Measurements from ENCODE around the gene GPC6. TPM values are rescaled to one million over a fixed set of nuclear protein-coding genes. Genes with fewer than 3 reads are reported as not detected.

The GPC6 gene
- total and polyA plus RNA-seq, 10 donors: 0.22 to 9.3 (median 4.5) TPM

- Histone ChIP-seq H3K27me3 (replicated peaks in 1 of 7) (no peaks in the 10 kb centered on the region), H3K27ac (no peak overlapping the region), H3K4me1 (no peaks in the 10 kb centered on the region), H3K9me3 (no peaks in the 10 kb centered on the region), H3K4me3 (no peak overlapping the region), H3K36me3 (no peaks in the 10 kb centered on the region)
- intact Hi-C loops (cut with DNase I; ENCODE audit: low total_unique reads): no loop called here
- no peak for DNase-seq
- 63 to 84% (median 77%) methylated on average over 3 of the region's 3 CpGs for WGBS, 5 donors
- no peak for TF ChIP-seq POLR2AphosphoS5 (IDR thresholded peaks at IDR 0.05)
- no peak for TF ChIP-seq CTCF (IDR thresholded peaks at IDR 0.05 in 8 of 11, conservative IDR thresholded peaks at IDR 0.05 in 3 of 11)
- TF ChIP-seq POLR2A (IDR thresholded peaks at IDR 0.05): no peak
Measured at GRCh38 chr13:93903909-93904308, 677.3 kb downstream of the GPC6 start.

GRCh38 chr13:93915269-93915809 lies 688.7 kb downstream of the GPC6 start:
- 60 to 81% (median 65%) methylated on average over 1 of the region's 1 CpG for WGBS, 5 donors
- Histone ChIP-seq H3K4me3 (no peak overlapping the region), H3K9me3 (peaks cover 0 to 4% (median 0%) of the 10 kb centered on the region in 8 donors), H3K27me3 (replicated peaks in 1 of 7) (no peaks in the 10 kb centered on the region), H3K27ac (no peak overlapping the region), H3K36me3 (no peaks in the 10 kb centered on the region), H3K4me1 (no peaks in the 10 kb centered on the region)
- DNase-seq: no peak
- intact Hi-C loops (cut with DNase I; ENCODE audit: low total_unique reads): no loop called here
- TF ChIP-seq CTCF (IDR thresholded peaks at IDR 0.05 in 8 of 11, conservative IDR thresholded peaks at IDR 0.05 in 3 of 11): no peak
- no peak for TF ChIP-seq POLR2AphosphoS5 (IDR thresholded peaks at IDR 0.05)
- no peak for TF ChIP-seq POLR2A (IDR thresholded peaks at IDR 0.05)

GRCh38 chr13:93922063-93922855 lies 695.7 kb downstream of the GPC6 start:
- TF ChIP-seq CTCF (IDR thresholded peaks at IDR 0.05 in 8 of 11, conservative IDR thresholded peaks at IDR 0.05 in 3 of 11) (no peak), POLR2AphosphoS5 (IDR thresholded peaks at IDR 0.05) (no peak), POLR2A (IDR thresholded peaks at IDR 0.05) (no peak)
- Histone ChIP-seq H3K4me3 (no peak overlapping the region), H3K27ac (no peak overlapping the region), H3K36me3 (no peaks in the 10 kb centered on the region), H3K27me3 (replicated peaks in 1 of 7) (no peaks in the 10 kb centered on the region), H3K9me3 (peaks cover 0 to 12% (median 7%) of the 10 kb centered on the region in 8 donors), H3K4me1 (no peaks in the 10 kb centered on the region)
- no peak for DNase-seq
- WGBS, 5 donors: 70 to 82% (median 75%) methylated on average over 5 of the region's 5 CpGs
- intact Hi-C loops (cut with DNase I; ENCODE audit: low total_unique reads): no loop called here

DNA sequence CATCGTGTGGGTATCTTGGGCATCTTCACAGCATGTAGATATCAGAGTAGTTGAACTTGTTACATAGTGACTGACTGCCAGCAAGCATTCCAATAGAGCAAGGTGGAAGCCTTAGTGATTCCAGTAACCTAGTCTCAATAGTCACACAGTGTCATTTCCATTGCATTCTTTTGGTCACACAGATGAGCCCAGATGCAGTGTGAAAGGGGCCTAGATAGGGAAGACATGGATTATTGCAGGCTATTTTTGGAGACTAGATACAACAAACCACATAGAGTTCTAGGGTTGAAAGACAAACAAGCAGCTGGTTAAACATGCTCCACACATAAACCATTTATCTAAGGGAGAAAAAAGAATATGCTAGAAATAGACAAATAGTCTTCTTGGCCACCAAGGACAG lies 699.4 kb downstream of the GPC6 start:
- no peak for DNase-seq
- no peak overlapping the region for H3K4me3 ChIP-seq
- no peaks in the 10 kb centered on the region for H3K36me3 ChIP-seq
- no peaks in the 10 kb centered on the region for H3K4me1 ChIP-seq
- H3K27me3 ChIP-seq (replicated peaks in 1 of 7): no peaks in the 10 kb centered on the region
- WGBS, 5 donors: 75 to 94% (median 89%) methylated on average over 1 of the region's 1 CpG
- no peak overlapping the region for H3K27ac ChIP-seq
- H3K9me3 ChIP-seq: peaks cover 0 to 11% (median 6%) of the 10 kb centered on the region in 8 donors
- TF ChIP-seq POLR2A (IDR thresholded peaks at IDR 0.05) (no peak), CTCF (IDR thresholded peaks at IDR 0.05 in 8 of 11, conservative IDR thresholded peaks at IDR 0.05 in 3 of 11) (no peak), POLR2AphosphoS5 (IDR thresholded peaks at IDR 0.05) (no peak)
- intact Hi-C loops (cut with DNase I; ENCODE audit: low total_unique reads): no loop called here
